Measurements from ENCODE around the gene CNKSR1. TPM values are rescaled to one million over a fixed set of nuclear protein-coding genes. Genes with fewer than 3 reads are reported as not detected.

The CNKSR1 gene
- total and polyA plus RNA-seq, 2 of the 8 experiments (the other 6 are each of a cell fraction or from before 2014, with no cell fraction given), result 13.9 to 14.5 TPM

DNA sequence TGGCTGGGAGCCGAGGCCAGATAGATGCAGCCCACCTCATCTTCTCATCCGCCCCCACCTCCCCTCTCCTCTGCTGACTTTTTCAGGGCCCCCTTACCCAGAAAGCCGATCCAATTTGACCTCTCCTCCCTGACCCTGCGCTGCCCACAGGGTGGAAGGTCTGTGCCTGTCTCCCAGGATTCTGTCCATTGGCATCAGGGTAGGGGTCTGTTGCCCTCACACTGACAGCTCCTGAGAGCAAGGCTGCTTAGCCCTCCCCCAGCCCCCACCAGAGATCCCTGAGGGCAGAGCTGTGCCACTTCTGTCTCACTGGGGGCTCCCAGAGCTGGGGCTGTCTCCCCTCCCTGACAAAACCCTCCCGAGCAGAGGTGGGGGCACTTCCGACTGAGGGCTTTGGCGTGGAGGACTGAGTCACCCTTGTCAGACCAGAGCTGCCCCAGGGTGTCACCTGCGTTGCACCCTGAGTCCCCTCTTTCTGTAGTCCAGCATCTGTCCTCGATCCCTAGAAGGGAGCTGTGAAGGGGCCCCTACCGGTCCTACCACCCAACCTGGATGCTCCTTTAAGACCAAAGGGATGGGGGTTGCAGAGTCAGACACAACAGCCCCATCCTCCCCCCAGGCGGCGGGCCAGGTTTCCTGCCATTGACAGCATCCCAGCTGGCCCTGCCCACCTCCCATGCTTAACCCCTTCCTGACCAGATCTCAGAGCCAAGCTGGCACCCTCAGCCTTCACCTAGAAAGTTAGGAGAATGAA, 20.8 kb upstream of the CNKSR1 start:
- no peak overlapping the region for H3K56ac ChIP-seq (replicated peaks; ENCODE audit: insufficient read length, low read depth, low read length)
- H3K4me2 ChIP-seq (ENCODE audit: insufficient read depth in 1 of 2, low read depth in 2 of 2, low read length in 2 of 2), result peak overlapping the region; percentile 74 to 80
- peaks cover 13% of the 10 kb centered on the region for H3K23me2 ChIP-seq (ENCODE audit: low read depth, low read length)
- H4K8ac ChIP-seq (ENCODE audit: extremely low read depth, insufficient read depth, low read length), result no peak overlapping the region
- H3K4me1 ChIP-seq (replicated peaks in 1 of 4; ENCODE audit: control insufficient read depth in 3 of 4, insufficient read depth in 4 of 4, low read length in 3 of 4), result peaks cover 14 to 51% (median 30%) of the 10 kb centered on the region in 4 experiments
- H2BK12ac ChIP-seq (ENCODE audit: low read depth, low read length), result no peak overlapping the region
- H3K4me3 ChIP-seq (ENCODE audit: extremely low read depth in 1 of 4, insufficient read depth in 2 of 4, low read depth in 3 of 4, low read length in 4 of 4), result peak overlapping the region in 3 of 4 experiments; percentile 35 to 52 (median 42); a peak in 6 of 8 replicates
- whole genome bisulfite sequencing, 2 experiments (ENCODE audit: extremely low coverage in 1 of 2, insufficient coverage in 1 of 2, insufficient read length in 1 of 2, insufficient replicate concordance in 2 of 2, low coverage in 1 of 2, low lambda C conversion rate in 2 of 2, missing lambda C conversion rate in 1 of 2), result 18% methylated on average over 10 of the region's 12 CpGs; no CpG with 5 or more reads in 1 of the 2 experiments
- peak in 1 of 2 experiments; percentile 76 for DNase-seq (ENCODE audit: low read depth in 1 of 2, low spot score in 2 of 2)
- H3K9ac ChIP-seq (replicated peaks in 1 of 4; ENCODE audit: extremely low read depth in 1 of 4, low read depth in 3 of 4, low read length in 3 of 4), result no peak overlapping the region
- no peak overlapping the region for H2AK5ac ChIP-seq (ENCODE audit: low read depth, low read length)
- no peak overlapping the region for H4K91ac ChIP-seq (replicated peaks; ENCODE audit: insufficient read length, low read length)
- no peak overlapping the region for H3K27ac ChIP-seq (ENCODE audit: low read depth, low read length)
- no peak overlapping the region for H3K4ac ChIP-seq (replicated peaks; ENCODE audit: insufficient read length, low read depth, low read length)
- H3K79me2 ChIP-seq (ENCODE audit: control insufficient read depth in 1 of 2, insufficient read depth in 2 of 2, low read length in 2 of 2), result no peaks in the 10 kb centered on the region
- no peak overlapping the region for H2BK15ac ChIP-seq (ENCODE audit: low read length)
- POLR2A ChIA-PET (ENCODE audit: partially characterized antibody), result interaction anchor here (0.6 to 2.5 kb wide), 8 partner anchors 11 to 280 kb away, joined by 3 to 6 read pairs (median 3); partner anchors contain the start of genes CNKSR1, SH3BGRL3 and ZNF593
- H2AFZ ChIP-seq (ENCODE audit: low read length), result no peak overlapping the region
- no peak overlapping the region for H3K14ac ChIP-seq (ENCODE audit: insufficient read length)
- H3K79me1 ChIP-seq (ENCODE audit: low read depth, low read length), result no peaks in the 10 kb centered on the region
- H3K9me3 ChIP-seq (ENCODE audit: insufficient read depth in 2 of 2, low read depth in 1 of 2, low read length in 1 of 2), result no peaks in the 10 kb centered on the region
- no peak overlapping the region for H4K5ac ChIP-seq (ENCODE audit: insufficient read length, low read depth, low read length)
- H3K36me3 ChIP-seq (ENCODE audit: control insufficient read depth in 2 of 4, insufficient read depth in 4 of 4, low read length in 3 of 4), result no peaks in the 10 kb centered on the region
- no peak for FAIRE-seq
- peaks cover 34 to 81% (median 73%) of the 10 kb centered on the region in 4 experiments for H3K27me3 ChIP-seq (replicated peaks in 1 of 4; ENCODE audit: control insufficient read depth in 3 of 4, extremely low read depth in 1 of 4, insufficient read depth in 3 of 4, low read length in 3 of 4)
- no peak overlapping the region for H2BK20ac ChIP-seq (ENCODE audit: low read length)
- H4K20me1 ChIP-seq (replicated peaks in 1 of 2; ENCODE audit: control insufficient read depth in 1 of 2, insufficient read depth in 2 of 2, low read length in 2 of 2), result peaks cover 10 to 11% of the 10 kb centered on the region in 2 experiments
- CTCF ChIA-PET (ENCODE audit: partially characterized antibody), result interaction anchor here (0.7 to 6.0 kb wide), 12 partner anchors 9 to 110 kb away, joined by 3 to 47 read pairs (median 5); partner anchors contain the start of genes C1orf232, CEP85, CNKSR1 and SLC30A2
- H2BK120ac ChIP-seq (replicated peaks; ENCODE audit: low read depth, low read length), result no peak overlapping the region
- no peak overlapping the region for H3K23ac ChIP-seq (ENCODE audit: insufficient read length)
- no peak overlapping the region for H2BK5ac ChIP-seq (ENCODE audit: low read depth, low read length)
- H3K18ac ChIP-seq (ENCODE audit: extremely low read depth, low read length), result no peak overlapping the region
- TF ChIP-seq SP1 (IDR thresholded peaks at IDR 0.05; ENCODE audit: low read depth, low read length) (0 out of 2 replicates have a peak, but pooled peaks have one; percentile 55), YY1 (IDR thresholded peaks at IDR 0.05; ENCODE audit: low read depth, low read length) (0 out of 2 replicates have a peak, but pooled peaks have one; percentile 15), RFX5 (IDR thresholded peaks at IDR 0.05; ENCODE audit: borderline replicate concordance, low read depth, low read length) (no peak), ATF3 (IDR thresholded peaks at IDR 0.05; ENCODE audit: insufficient read depth, low read depth, low read length) (no peak), CTCF (IDR thresholded peaks at IDR 0.05; ENCODE audit: control extremely low read depth in 1 of 3, insufficient read depth in 1 of 3, low read depth in 1 of 3, low read length in 3 of 3) (no peak), CTBP2 (IDR thresholded peaks at IDR 0.05; ENCODE audit: borderline replicate concordance, insufficient read depth, insufficient read length, low read length) (peak; percentile 48), SUZ12 (IDR thresholded peaks at IDR 0.05; ENCODE audit: low read length) (0 out of 2 replicates have a peak, but pooled peaks have one; percentile 13)
